Testis (tissue), 3 donors: ENCODE measurements around the gene MMAB. TPM values are rescaled to one million over a fixed set of nuclear protein-coding genes. Genes with fewer than 3 reads are reported as not detected.

ENCODE experiments used
- DNase-seq: peaks from one replicate; pipeline ENCODE4 v3.0.0-alpha.2; 2019
- H3K27ac ChIP-seq, 2 donors: fragments of 200-600 bp; sonication (generic); one replicate each; pipeline ENCODE4 v1.5.1; 2019
- H3K27me3 ChIP-seq: fragments of 200-600 bp; sonication (generic); one replicate; pipeline ENCODE4 v1.5.1; 2019
- H3K36me3 ChIP-seq: fragments of 200-600 bp; sonication (generic); one replicate; pipeline ENCODE4 v1.5.1; 2017; ENCODE audit warnings: low read depth; ENCODE audit errors: missing control alignments
- H3K4me1 ChIP-seq: fragments of 200-600 bp; sonication (generic); one replicate; pipeline ENCODE4 v1.5.1; 2019
- H3K4me3 ChIP-seq, 2 donors: fragments of 200-600 bp; sonication (generic); one replicate each; pipeline ENCODE4 v1.5.1; 2017 to 2019
- H3K9me3 ChIP-seq: fragments of 200-600 bp; sonication (generic); one replicate; pipeline ENCODE4 v1.5.1; 2017
- POLR2A ChIP-seq: fragments of 450-650 bp; IDR thresholded peaks from one replicate; pipeline ENCODE4 v1.6.1; 2017; ENCODE audit warnings: antibody characterized with exemption, mild to moderate bottlenecking, moderate library complexity
- WGBS, 2 donors: methylation state at CpG; one replicate each; pipeline ENCODE4 v1.1.5; 2018; 5-methylcytosine and 5-hydroxymethylcytosine counted together
- intact Hi-C: fragments of 100-400 bp; cut with DNase I; formaldehyde crosslinking; loops from one replicate; pipeline ENCODE4 v1.15.1; 2023; ENCODE audit warnings: low total_unique reads
- polyA plus RNA-seq: library from polyadenylated mRNA; stranded (reverse); fragments of 350-450 nt; fragmentation: Illumina TruSeq; extraction: RNeasy Lipid Tissue Mini Kit (QIAGEN cat#74804); gene quantifications from one replicate; pipeline ENCODE4 v1.2.3, GENCODE V29; 2014; ENCODE audit warnings: low read depth, low replicate concordance; ENCODE audit not compliant: insufficient read depth
- total RNA-seq, 2 donors: library from RNA; depleted of rRNA; stranded (reverse); fragments of >200 nt; gene quantifications; one replicate each; pipeline ENCODE4 v1.2.3, GENCODE V29; 2016
- TF ChIP-seq, protein P1 (sequence below), 3 experiments: fragments of 450-650 bp in 2 of 3; fragments of 200-600 bp in 1 of 3; sonication (generic) in 1 of 3; IDR thresholded peaks; one replicate each; pipeline ENCODE4 v1.5.1; 2016 to 2019; ENCODE audit warnings: antibody characterized with exemption in 3 of 3, mild to moderate bottlenecking in 2 of 3, moderate library complexity in 1 of 3

MMAB gene
- total and polyA plus RNA-seq, 3 donors from 2014 or later, result 23.6 to 45.2 (median 26.4) TPM

DNA sequence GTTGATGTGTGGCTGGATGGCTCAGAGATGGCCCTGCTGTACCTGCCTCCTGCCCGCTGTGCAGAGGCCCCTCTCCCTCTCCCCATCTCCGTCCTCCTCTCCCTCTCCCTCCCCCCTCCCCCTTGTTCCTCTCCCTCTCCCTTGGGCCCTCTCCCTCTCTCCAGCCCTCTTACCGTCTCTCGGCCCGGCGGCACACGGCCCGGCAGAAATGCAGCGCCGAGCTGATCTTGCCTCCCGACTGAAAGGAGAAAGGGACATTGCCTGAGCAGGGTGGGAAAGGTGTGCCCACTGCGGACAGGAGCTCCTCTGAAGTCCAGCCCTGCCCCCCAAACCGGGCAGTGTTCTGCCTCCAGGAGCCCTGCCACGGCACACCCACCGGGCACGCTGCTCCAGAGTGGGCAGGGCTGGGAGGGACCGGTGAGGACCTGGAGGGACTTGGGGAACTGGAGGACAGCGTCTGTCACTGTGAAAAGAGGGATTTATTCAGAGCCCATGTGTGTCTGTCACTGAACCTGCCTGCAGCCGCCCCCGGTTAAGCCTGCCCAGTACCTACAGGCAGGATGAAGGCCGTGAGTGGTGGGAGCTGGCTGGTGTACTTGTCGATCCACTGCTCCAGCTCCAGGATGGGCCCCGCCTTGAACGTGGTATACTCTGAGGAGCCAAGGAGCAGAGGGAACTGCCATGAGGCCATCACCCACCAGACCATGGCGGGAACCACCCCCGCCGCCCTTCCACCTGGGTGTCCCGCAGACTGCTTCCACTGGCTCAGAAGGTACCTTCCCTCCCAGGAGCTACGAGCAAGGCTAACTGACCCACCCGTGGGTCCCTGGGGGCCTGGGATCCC, 12.2 kb downstream of the MMAB start:
- WGBS, 2 donors, result 86 to 90% methylated on average over 20 to 24 of the region's 30 CpGs

DNA sequence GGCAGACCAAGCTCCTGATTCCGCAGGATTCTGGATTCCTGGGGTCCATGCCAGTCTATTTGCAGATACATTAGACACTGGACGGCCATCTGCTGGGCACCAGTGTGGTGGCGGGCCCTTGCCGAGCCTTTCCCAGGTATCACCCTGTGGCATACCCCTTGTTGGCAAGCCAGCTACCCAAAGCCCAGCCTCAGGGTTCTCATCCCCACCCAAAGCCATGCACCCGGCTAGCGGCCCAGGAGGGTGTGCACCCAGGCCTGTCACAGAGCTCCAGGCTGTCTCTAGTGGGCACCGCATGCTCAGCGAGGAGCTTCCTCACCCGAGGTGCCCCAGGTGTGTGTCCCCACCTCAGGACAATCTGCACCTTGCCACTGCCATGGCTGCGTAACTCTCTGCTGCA, 13.7 kb downstream of the MMAB start:
- intact Hi-C loops, result no loop called here
- Histone ChIP-seq H3K4me3 (no peak overlapping the region), H3K9me3 (no peaks in the 10 kb centered on the region), H3K27me3 (no peaks in the 10 kb centered on the region), H3K27ac (no peak overlapping the region), H3K4me1 (peaks cover 10% of the 10 kb centered on the region), H3K36me3 (no peaks in the 10 kb centered on the region)
- TF ChIP-seq, protein P1, sequence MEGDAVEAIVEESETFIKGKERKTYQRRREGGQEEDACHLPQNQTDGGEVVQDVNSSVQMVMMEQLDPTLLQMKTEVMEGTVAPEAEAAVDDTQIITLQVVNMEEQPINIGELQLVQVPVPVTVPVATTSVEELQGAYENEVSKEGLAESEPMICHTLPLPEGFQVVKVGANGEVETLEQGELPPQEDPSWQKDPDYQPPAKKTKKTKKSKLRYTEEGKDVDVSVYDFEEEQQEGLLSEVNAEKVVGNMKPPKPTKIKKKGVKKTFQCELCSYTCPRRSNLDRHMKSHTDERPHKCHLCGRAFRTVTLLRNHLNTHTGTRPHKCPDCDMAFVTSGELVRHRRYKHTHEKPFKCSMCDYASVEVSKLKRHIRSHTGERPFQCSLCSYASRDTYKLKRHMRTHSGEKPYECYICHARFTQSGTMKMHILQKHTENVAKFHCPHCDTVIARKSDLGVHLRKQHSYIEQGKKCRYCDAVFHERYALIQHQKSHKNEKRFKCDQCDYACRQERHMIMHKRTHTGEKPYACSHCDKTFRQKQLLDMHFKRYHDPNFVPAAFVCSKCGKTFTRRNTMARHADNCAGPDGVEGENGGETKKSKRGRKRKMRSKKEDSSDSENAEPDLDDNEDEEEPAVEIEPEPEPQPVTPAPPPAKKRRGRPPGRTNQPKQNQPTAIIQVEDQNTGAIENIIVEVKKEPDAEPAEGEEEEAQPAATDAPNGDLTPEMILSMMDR (IDR thresholded peaks at IDR 0.05), result no peak
- no peak for TF ChIP-seq POLR2A
- no peak for DNase-seq
- WGBS, 2 donors, result 96% methylated on average over 10 of the region's 10 CpGs; no CpG with 5 or more reads in 1 of the 2 donors

More for the DNA sequence above, 12.2 kb downstream of the MMAB start:
- Histone ChIP-seq H3K4me3 (no peak overlapping the region), H3K9me3 (no peaks in the 10 kb centered on the region), H3K27me3 (no peaks in the 10 kb centered on the region), H3K27ac (no peak overlapping the region), H3K4me1 (peaks cover 10% of the 10 kb centered on the region), H3K36me3 (no peaks in the 10 kb centered on the region)
- DNase-seq, result no peak
- intact Hi-C loops, result no loop called here
- TF ChIP-seq, protein P1 (IDR thresholded peaks at IDR 0.05), result no peak

DNA sequence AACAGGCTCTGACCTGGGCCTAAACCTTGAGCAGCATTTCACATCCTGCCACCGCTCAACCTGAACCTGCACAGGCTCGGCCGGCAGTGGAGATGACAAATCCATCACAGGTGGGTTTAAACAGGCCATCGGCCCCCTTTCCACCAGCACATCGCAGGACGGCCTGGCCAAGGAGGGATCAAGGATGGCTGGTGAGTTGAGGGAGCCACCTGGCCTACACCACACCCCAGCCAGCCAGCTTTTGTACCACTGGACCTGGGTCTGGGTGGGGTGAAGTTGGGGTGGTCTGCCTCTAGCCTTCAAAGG, 14.2 kb downstream of the MMAB start:
- WGBS, 2 donors, result 79 to 96% methylated on average over 3 to 6 of the region's 6 CpGs
- H3K4me1 ChIP-seq, result peaks cover 11% of the 10 kb centered on the region
- DNase-seq, result no peak
- H3K4me3 ChIP-seq, result no peak overlapping the region
- intact Hi-C loops, result no loop called here
- H3K36me3 ChIP-seq, result no peaks in the 10 kb centered on the region
- H3K9me3 ChIP-seq, result no peaks in the 10 kb centered on the region
- no peak overlapping the region for H3K27ac ChIP-seq
- H3K27me3 ChIP-seq, result no peaks in the 10 kb centered on the region
- TF ChIP-seq POLR2A, result no peak
- TF ChIP-seq, protein P1 (IDR thresholded peaks at IDR 0.05), result no peak

DNA sequence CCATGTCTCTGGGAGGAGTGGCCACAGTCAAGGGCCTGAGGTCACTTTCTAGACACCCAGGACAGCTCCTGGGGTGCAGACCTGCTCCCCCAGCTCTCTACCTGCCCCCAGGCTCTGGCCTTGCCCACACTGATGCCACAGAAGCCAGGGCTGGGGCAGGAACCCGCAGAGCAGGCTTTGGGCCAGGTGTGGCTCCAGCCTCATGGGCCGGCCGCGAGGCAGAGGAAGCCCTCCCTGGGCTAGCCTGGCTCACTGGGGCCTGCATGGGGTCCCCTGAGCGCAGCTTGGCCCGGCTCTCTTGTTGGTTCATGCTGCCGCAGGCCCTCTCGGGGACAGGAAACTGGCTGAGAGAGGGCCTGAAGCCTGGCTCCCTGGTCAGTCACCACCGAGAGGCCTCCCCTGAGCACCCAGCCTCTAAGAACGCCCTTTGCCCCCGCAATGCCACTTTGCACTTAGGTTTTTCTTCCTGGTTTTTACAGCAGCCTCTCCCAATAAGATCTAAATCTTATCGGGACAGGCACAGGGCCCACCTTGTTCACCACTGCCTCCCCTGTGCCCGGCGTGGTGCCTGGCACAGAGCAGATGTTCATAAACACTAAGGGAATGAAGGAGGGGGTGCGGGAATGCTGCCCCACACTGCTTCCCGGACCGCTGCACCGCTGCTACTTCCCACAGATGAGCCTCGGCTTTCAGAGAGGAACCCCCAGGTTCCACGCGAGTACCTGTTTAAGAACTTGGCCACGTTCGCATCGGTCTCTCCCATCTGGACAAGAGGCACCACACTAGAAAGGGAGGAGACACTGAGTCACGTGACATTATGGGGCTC, 14.7 kb downstream of the MMAB start:
- WGBS, 2 donors, result 91% methylated on average over 22 to 25 of the region's 25 CpGs
- Histone ChIP-seq H3K9me3 (no peaks in the 10 kb centered on the region), H3K4me1 (peaks cover 7% of the 10 kb centered on the region), H3K27me3 (no peaks in the 10 kb centered on the region), H3K4me3 (no peak overlapping the region), H3K27ac (no peak overlapping the region), H3K36me3 (no peaks in the 10 kb centered on the region)
- no peak for DNase-seq
- intact Hi-C loops, result no loop called here
- no peak for TF ChIP-seq POLR2A
- TF ChIP-seq, protein P1 (IDR thresholded peaks at IDR 0.05), result no peak
